ENCODE data around the gene TACC3. TPM values are rescaled to one million over a fixed set of nuclear protein-coding genes. Genes with fewer than 3 reads are reported as not detected.

TACC3 gene
- 4.8 and 37.7 TPM in 2 replicates for total RNA-seq

GRCh38 chr4:1721003-1721665 is at the start of gene TACC3, which contains the start of gene TMEM129:
Gene TACC3, plus strand, starts transcription at chr4:1721521. Its CDS starts 1,901 bp downstream, at chr4:1723422.
Gene TMEM129, minus strand, starts transcription at chr4:1721323. Its CDS starts 486 bp downstream, at chr4:1720837.

DNA sequence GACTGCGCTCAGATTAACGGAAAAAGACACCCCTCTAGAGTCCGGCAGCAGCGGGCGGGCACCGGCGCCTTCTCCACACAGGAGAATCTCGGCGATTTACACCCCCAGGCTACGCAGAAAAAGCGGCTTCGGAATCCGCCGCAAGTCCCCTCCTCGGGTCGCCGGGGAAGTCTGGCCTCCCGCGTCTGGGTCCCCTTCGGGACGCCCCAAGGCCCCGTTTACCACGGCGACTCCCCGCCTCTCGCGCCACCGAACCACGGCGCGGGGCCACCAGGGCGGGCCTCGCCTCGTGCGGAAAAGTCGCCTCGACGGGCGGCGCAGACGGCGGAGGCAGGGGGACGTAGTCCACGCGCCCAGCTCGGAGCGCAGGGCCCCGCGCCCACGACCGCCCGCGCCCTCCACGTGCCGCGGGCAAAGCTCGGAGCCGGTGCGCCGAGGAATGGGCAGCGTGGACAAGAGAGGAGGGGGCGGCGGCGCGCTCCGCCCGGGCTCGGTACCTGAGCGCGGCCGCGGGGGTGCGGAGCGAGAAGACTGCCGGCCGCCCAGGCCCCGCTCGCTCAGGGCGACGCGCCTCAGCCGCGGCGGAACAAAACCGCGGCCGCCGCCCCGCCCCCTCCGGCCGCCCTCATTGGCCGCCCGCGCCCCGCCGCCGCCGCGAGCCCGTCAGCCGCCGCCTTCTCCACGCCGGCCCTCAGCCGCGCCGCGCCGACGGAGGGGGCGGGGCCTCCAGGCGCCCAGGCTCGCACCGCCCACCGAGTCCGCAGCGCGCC is 37.4 kb upstream of the TACC3 start, which contains the start of gene FAM53A:
Gene FAM53A, minus strand, starts transcription at position 578 of the 770 bp plus-strand sequence. CDS start 15,572 bp downstream, outside the sequence.

DNA sequence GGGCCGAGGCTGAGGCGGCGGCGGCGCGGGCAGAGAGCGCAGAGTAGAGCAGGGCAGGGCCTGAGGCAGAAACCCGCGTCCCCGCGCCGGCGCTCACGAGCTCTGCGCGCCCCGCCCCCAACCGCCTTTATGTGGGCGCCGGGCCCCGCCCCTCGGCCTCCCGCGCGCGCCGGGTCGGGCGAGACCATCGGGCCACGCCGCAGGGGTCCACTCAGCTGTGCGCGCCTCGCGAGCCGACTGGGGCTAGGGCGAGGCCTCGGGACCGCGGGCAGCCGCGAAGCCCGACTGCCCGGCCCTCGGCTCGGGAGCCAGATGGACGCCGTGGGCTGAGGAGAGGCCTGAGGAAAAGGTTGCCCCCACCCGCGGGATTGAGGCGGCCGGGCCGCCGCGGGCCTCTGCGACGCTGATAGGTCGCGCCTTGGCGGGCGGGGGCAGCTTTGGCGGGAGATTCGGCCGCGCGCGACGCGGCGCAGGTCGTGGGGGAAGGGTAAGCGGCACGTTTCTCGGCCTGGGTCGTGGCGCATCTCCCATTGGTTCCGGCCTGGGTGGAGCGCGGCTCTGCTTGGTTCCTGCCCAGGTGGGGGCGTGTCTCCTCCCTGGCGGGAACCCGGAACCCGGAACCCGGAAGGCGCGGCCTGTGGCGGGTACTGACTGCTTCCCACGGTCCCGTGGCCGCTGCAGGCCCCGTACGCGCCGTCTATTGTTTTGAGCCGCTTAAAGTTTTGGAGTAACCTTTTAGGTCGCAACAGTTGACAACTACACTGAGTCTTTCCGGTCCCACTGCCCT is 8.9 kb upstream of the TACC3 start, which contains the start of gene SLBP:
Gene SLBP, minus strand, starts transcription at position 104 of the 787 bp plus-strand sequence. CDS start 131 bp downstream, outside the sequence.

DNA sequence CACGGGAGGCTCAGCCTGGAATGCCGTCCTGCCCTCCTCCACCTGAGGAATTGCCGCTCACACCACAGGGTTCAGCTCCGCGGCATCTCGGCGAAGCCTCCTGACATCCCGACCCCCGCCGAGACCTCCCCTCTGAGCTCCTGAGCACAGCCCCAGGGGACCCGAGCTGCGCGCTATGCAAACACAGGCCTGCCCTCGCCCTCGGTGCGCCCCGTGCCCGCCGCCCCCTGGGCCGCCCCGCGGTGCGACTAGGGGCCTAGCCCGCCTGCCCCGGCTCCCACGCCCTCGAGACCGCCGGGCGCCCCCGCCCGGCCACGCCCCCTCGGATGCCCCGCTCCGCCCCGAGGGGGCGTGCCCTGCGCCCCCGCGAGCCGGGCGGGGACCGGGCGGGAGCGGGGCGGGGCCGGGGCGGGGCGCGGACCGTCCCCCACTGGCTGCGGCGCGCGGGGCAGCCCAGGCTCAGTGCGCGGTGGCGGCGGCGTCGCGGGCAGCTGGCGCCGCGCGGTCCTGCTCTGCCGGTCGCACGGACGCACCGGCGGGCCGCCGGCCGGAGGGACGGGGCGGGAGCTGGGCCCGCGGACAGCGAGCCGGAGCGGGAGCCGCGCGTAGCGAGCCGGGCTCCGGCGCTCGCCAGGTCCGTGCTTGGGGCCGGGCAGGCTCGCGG is 71.6 kb downstream of the TACC3 start, which contains the start of gene FGFR3:
Gene FGFR3, plus strand, starts transcription at position 462 of the 664 bp plus-strand sequence. CDS start 642 bp downstream, outside the sequence.

Small RNA genes within 50 kb of the gene (small RNA-seq; reads per million reads assigned to genes)
- gene RF00019 (ENCODE audit: low replicate concordance), result not detected

Other genes starting within 250 kb of the TACC3 start
- 1.7 and 4.8 TPM in 2 replicates for gene FAM53A, start 37.2 kb upstream of the TACC3 start, total RNA-seq
- 45.7 and 65.0 TPM in 2 replicates for gene SLBP, start 9.2 kb upstream of the TACC3 start, total RNA-seq
- gene TMEM129, start 198 bp upstream of the TACC3 start, total RNA-seq, result 28.6 and 36.8 TPM in 2 replicates
- 0.29 and 0.44 TPM in 2 replicates for gene FGFR3, start 71.8 kb downstream of the TACC3 start, total RNA-seq
- gene LETM1, start 134.6 kb downstream of the TACC3 start, total RNA-seq, result 77.3 and 98.4 TPM in 2 replicates
- gene NSD2, start 149.9 kb downstream of the TACC3 start, total RNA-seq, result 60.6 and 116 TPM in 2 replicates

All from placental pericyte (primary cell).